ENCODE data around the gene DNAJC19.
"Not testable (repeated sequence)": the region's sequence is repeated elsewhere in the genome, so short reads cannot be mapped to it uniquely, and the experiment has no call there.

The DNAJC19 gene

GRCh38 chr3:180990505-180990904 is 969 bp upstream of the DNAJC19 start:
- DNase-seq (ENCODE audit: insufficient read length, low spot score), result no peak
- FAIRE-seq, result no peak
- TF ChIP-seq SPI1 (IDR thresholded peaks at IDR 0.05; ENCODE audit: low read depth, low read length) (no peak), POU2F2 (IDR thresholded peaks at IDR 0.05; ENCODE audit: low read depth, low read length) (no peak), POLR2A (IDR thresholded peaks at IDR 0.05; ENCODE audit: low read depth, low read length) (no peak), PAX5 (IDR thresholded peaks at IDR 0.05; ENCODE audit: insufficient read depth, low read length, severe bottlenecking) (no peak), POLR2AphosphoS5 (IDR thresholded peaks at IDR 0.05; ENCODE audit: low read depth, low read length) (no peak), TAF1 (IDR thresholded peaks at IDR 0.05; ENCODE audit: low read depth, low read length) (no peak)

- TF ChIP-seq PAX5 (IDR thresholded peaks at IDR 0.05; ENCODE audit: insufficient read depth, low read length, severe bottlenecking), result no peak
- no peak for TF ChIP-seq TAF1 (IDR thresholded peaks at IDR 0.05; ENCODE audit: low read depth, low read length)
- no peak for DNase-seq (ENCODE audit: insufficient read length, low spot score)
- FAIRE-seq, result no peak
Observed at GRCh38 chr3:180987344-180987743, 2.2 kb downstream of the DNAJC19 start.

- not testable (repeated sequence) for FAIRE-seq; DNase-seq (ENCODE audit: insufficient read length, low spot score)
Observed at GRCh38 chr3:180986366-180986765, 3.2 kb downstream of the DNAJC19 start.

GRCh38 chr3:180983136-180983535 is 6.4 kb downstream of the DNAJC19 start:
- DNase-seq (ENCODE audit: insufficient read length, low spot score) (no peak), FAIRE-seq (no peak)
- TF ChIP-seq TAF1 (IDR thresholded peaks at IDR 0.05; ENCODE audit: low read depth, low read length) (no peak), PAX5 (IDR thresholded peaks at IDR 0.05; ENCODE audit: insufficient read depth, low read length, severe bottlenecking) (no peak), POLR2A (IDR thresholded peaks at IDR 0.05; ENCODE audit: low read depth, low read length) (no peak), POLR2AphosphoS5 (IDR thresholded peaks at IDR 0.05; ENCODE audit: low read depth, low read length) (no peak), SPI1 (IDR thresholded peaks at IDR 0.05; ENCODE audit: low read depth, low read length) (no peak), POU2F2 (IDR thresholded peaks at IDR 0.05; ENCODE audit: low read depth, low read length) (no peak)

- DNase-seq (ENCODE audit: insufficient read length, low spot score), result no peak
- no peak for TF ChIP-seq POLR2AphosphoS5 (IDR thresholded peaks at IDR 0.05; ENCODE audit: low read depth, low read length)
- no peak for TF ChIP-seq SPI1 (IDR thresholded peaks at IDR 0.05; ENCODE audit: low read depth, low read length)
- no peak for TF ChIP-seq POLR2A (IDR thresholded peaks at IDR 0.05; ENCODE audit: low read depth, low read length)
- TF ChIP-seq POU2F2 (IDR thresholded peaks at IDR 0.05; ENCODE audit: low read depth, low read length), result no peak
- TF ChIP-seq PAX5 (IDR thresholded peaks at IDR 0.05; ENCODE audit: insufficient read depth, low read length, severe bottlenecking), result no peak
- no peak for TF ChIP-seq TAF1 (IDR thresholded peaks at IDR 0.05; ENCODE audit: low read depth, low read length)
- no peak for FAIRE-seq
Observed at GRCh38 chr3:180981912-180982311, 7.6 kb downstream of the DNAJC19 start.

- no peak for TF ChIP-seq TAF1 (IDR thresholded peaks at IDR 0.05; ENCODE audit: low read depth, low read length)
Observed at GRCh38 chr3:180980611-180981010, 8.9 kb downstream of the DNAJC19 start.

GRCh38 chr3:180979961-180980360 is 9.6 kb downstream of the DNAJC19 start:
- TF ChIP-seq TAF1 (IDR thresholded peaks at IDR 0.05; ENCODE audit: low read depth, low read length) (no peak), SPI1 (IDR thresholded peaks at IDR 0.05; ENCODE audit: low read depth, low read length) (no peak), PAX5 (IDR thresholded peaks at IDR 0.05; ENCODE audit: insufficient read depth, low read length, severe bottlenecking) (no peak), POU2F2 (IDR thresholded peaks at IDR 0.05; ENCODE audit: low read depth, low read length) (no peak), POLR2A (IDR thresholded peaks at IDR 0.05; ENCODE audit: low read depth, low read length) (no peak), POLR2AphosphoS5 (IDR thresholded peaks at IDR 0.05; ENCODE audit: low read depth, low read length) (no peak)
- no peak for FAIRE-seq
- DNase-seq (ENCODE audit: insufficient read length, low spot score), result no peak

More at GRCh38 chr3:180980611-180981010, 8.9 kb downstream of the DNAJC19 start:
- no peak for FAIRE-seq
- no peak for DNase-seq (ENCODE audit: insufficient read length, low spot score)

- no peak for DNase-seq (ENCODE audit: insufficient read length, low spot score)
- no peak for FAIRE-seq
- no peak for TF ChIP-seq PAX5 (IDR thresholded peaks at IDR 0.05; ENCODE audit: insufficient read depth, low read length, severe bottlenecking)
- TF ChIP-seq TAF1 (IDR thresholded peaks at IDR 0.05; ENCODE audit: low read depth, low read length), result no peak
- TF ChIP-seq POLR2A (IDR thresholded peaks at IDR 0.05; ENCODE audit: low read depth, low read length), result no peak
- TF ChIP-seq POU2F2 (IDR thresholded peaks at IDR 0.05; ENCODE audit: low read depth, low read length), result no peak
- no peak for TF ChIP-seq POLR2AphosphoS5 (IDR thresholded peaks at IDR 0.05; ENCODE audit: low read depth, low read length)
- TF ChIP-seq SPI1 (IDR thresholded peaks at IDR 0.05; ENCODE audit: low read depth, low read length), result no peak
Observed at GRCh38 chr3:180977498-180977897, 12.0 kb downstream of the DNAJC19 start.

- FAIRE-seq, result no peak
- TF ChIP-seq SPI1 (IDR thresholded peaks at IDR 0.05; ENCODE audit: low read depth, low read length) (no peak), POLR2A (IDR thresholded peaks at IDR 0.05; ENCODE audit: low read depth, low read length) (no peak), POLR2AphosphoS5 (IDR thresholded peaks at IDR 0.05; ENCODE audit: low read depth, low read length) (no peak), POU2F2 (IDR thresholded peaks at IDR 0.05; ENCODE audit: low read depth, low read length) (no peak), TAF1 (IDR thresholded peaks at IDR 0.05; ENCODE audit: low read depth, low read length) (no peak), PAX5 (IDR thresholded peaks at IDR 0.05; ENCODE audit: insufficient read depth, low read length, severe bottlenecking) (no peak)
Observed at GRCh38 chr3:180974286-180974685, 15.2 kb downstream of the DNAJC19 start.

GRCh38 chr3:180973543-180973942 is 16.0 kb downstream of the DNAJC19 start:
- FAIRE-seq (no peak), DNase-seq (ENCODE audit: insufficient read length, low spot score) (no peak)
- no peak for TF ChIP-seq POU2F2 (IDR thresholded peaks at IDR 0.05; ENCODE audit: low read depth, low read length)
- no peak for TF ChIP-seq TAF1 (IDR thresholded peaks at IDR 0.05; ENCODE audit: low read depth, low read length)
- no peak for TF ChIP-seq PAX5 (IDR thresholded peaks at IDR 0.05; ENCODE audit: insufficient read depth, low read length, severe bottlenecking)
- TF ChIP-seq POLR2AphosphoS5 (IDR thresholded peaks at IDR 0.05; ENCODE audit: low read depth, low read length), result no peak
- TF ChIP-seq SPI1 (IDR thresholded peaks at IDR 0.05; ENCODE audit: low read depth, low read length), result no peak
- TF ChIP-seq POLR2A (IDR thresholded peaks at IDR 0.05; ENCODE audit: low read depth, low read length), result no peak

More at GRCh38 chr3:180974286-180974685, 15.2 kb downstream of the DNAJC19 start:
- no peak for DNase-seq (ENCODE audit: insufficient read length, low spot score)

- FAIRE-seq, result no peak
Observed at GRCh38 chr3:180970931-180971330, 18.6 kb downstream of the DNAJC19 start.

More at GRCh38 chr3:180970931-180971330, 18.6 kb downstream of the DNAJC19 start:
- no peak for TF ChIP-seq SPI1 (IDR thresholded peaks at IDR 0.05; ENCODE audit: low read depth, low read length)
- TF ChIP-seq POLR2A (IDR thresholded peaks at IDR 0.05; ENCODE audit: low read depth, low read length), result no peak
- no peak for TF ChIP-seq POLR2AphosphoS5 (IDR thresholded peaks at IDR 0.05; ENCODE audit: low read depth, low read length)
- no peak for TF ChIP-seq TAF1 (IDR thresholded peaks at IDR 0.05; ENCODE audit: low read depth, low read length)
- TF ChIP-seq PAX5 (IDR thresholded peaks at IDR 0.05; ENCODE audit: insufficient read depth, low read length, severe bottlenecking), result no peak
- TF ChIP-seq POU2F2 (IDR thresholded peaks at IDR 0.05; ENCODE audit: low read depth, low read length), result no peak
- no peak for DNase-seq (ENCODE audit: insufficient read length, low spot score)
